K562 (cell line): Measurements from ENCODE around the gene TEX261. TPM values are rescaled to one million over a fixed set of nuclear protein-coding genes. Genes with fewer than 3 reads are reported as not detected.

ENCODE experiments used
- BDP1 ChIP-seq: IDR thresholded peaks from 3 replicates; pipeline ENCODE4 v1.6.1; 2011; ENCODE audit not compliant: insufficient read length, insufficient read depth
- ETV1 ChIP-seq: fragments of 450-650 bp; conservative IDR thresholded peaks from 2 replicates; pipeline ENCODE4 v1.6.1; 2016; ENCODE audit warnings: missing genetic modification characterization, control low read depth, low read depth, missing compliant biosample characterization
- FOXO4 ChIP-seq: fragments of 450-650 bp; formaldehyde crosslinking; IDR thresholded peaks from 2 replicates; pipeline ENCODE4 v1.4.0; 2020; ENCODE audit warnings: mild to moderate bottlenecking, moderate library complexity
- MITF ChIP-seq: IDR thresholded peaks from 2 replicates; pipeline ENCODE4 v1.6.1; 2014; ENCODE audit warnings: antibody characterized with exemption
- POLR2AphosphoS5 ChIP-seq: IDR thresholded peaks from 2 replicates; pipeline ENCODE4 v1.6.1; 2011; ENCODE audit warnings: mild to moderate bottlenecking, low read depth, low read length, moderate library complexity; ENCODE audit not compliant: control insufficient read depth, insufficient read depth
- POLR2G ChIP-seq: fragments of 200-400 bp; formaldehyde crosslinking; IDR thresholded peaks from 2 replicates; pipeline ENCODE4 v1.6.1; 2017; ENCODE audit warnings: low read depth, mild to moderate bottlenecking, antibody characterized with exemption, low read length, moderate library complexity
- POLR3A ChIP-seq: IDR thresholded peaks from 2 replicates; pipeline ENCODE4 v1.6.1; 2011; ENCODE audit warnings: borderline replicate concordance, mild to moderate bottlenecking, moderate library complexity; ENCODE audit not compliant: insufficient read length, insufficient read depth; ENCODE audit errors: extremely low read depth
- PREB ChIP-seq: sonication (generic); formaldehyde crosslinking; IDR thresholded peaks from 2 replicates; pipeline ENCODE4 v1.8.1; 2023; ENCODE audit warnings: mild to moderate bottlenecking, missing genetic modification reagents
- RBM34 ChIP-seq: fragments of 200-400 bp; formaldehyde crosslinking; IDR thresholded peaks from 2 replicates; pipeline ENCODE4 v1.6.1; 2018; ENCODE audit warnings: low read length, borderline replicate concordance; ENCODE audit not compliant: insufficient read depth
- TSC22D4 ChIP-seq: fragments of 450-650 bp; IDR thresholded peaks from 2 replicates; pipeline ENCODE4 v1.6.1; 2016; ENCODE audit warnings: missing genetic modification characterization, missing biosample characterization, control low read depth
- ZC3H8 ChIP-seq: fragments of 450-650 bp; IDR thresholded peaks from 2 replicates; pipeline ENCODE4 v1.6.1; 2017
- polyA plus RNA-seq, 8 experiments: library from polyadenylated mRNA; depleted of rRNA in 4 of 8; stranded (reverse) in 5 of 8; unstranded in 3 of 8; fragments of >200 nt; fragmentation: Nextera tagmentation in 2 of 8; fragmentation: Illumina TruSeq in 1 of 8; extraction: Ambion mirVana in 2 of 8; extraction: Trizol in 1 of 8; gene quantifications; 2 replicates each; pipeline versions ENCODE4 v1.2.1 to v1.2.3, GENCODE V29; 2011 to 2014; ENCODE audit warnings: inconsistent platforms in 1 of 8, missing spikeins in 1 of 8
- total RNA-seq, 7 experiments: library from RNA; depleted of rRNA in 6 of 7; stranded (reverse); fragments of >200 nt in 6 of 7; fragmentation: Illumina TruSeq in 2 of 7; extraction: Trizol in 2 of 7; gene quantifications; 2 replicates each; pipeline versions ENCODE4 v1.2.1 to v1.2.3, GENCODE V29; 2011 to 2021; ENCODE audit warnings: low replicate concordance in 1 of 7
- TF ChIP-seq, protein P1 (sequence below): IDR thresholded peaks from 3 replicates; pipeline ENCODE4 v1.6.1; 2011; ENCODE audit warnings: borderline replicate concordance, mild to moderate bottlenecking; ENCODE audit not compliant: insufficient read length, insufficient read depth

The TEX261 gene
- total and polyA plus RNA-seq, 9 of the 15 experiments (the other 6 are each of a cell fraction or from before 2014, with no cell fraction given): 11.9 to 110 (median 51.9) TPM

- TF ChIP-seq ETV1 (tag) (no peak), ZC3H8 (no peak), PREB (CRISPR knock-in tag) (no peak), POLR3A (no peak), RBM34 (no peak), POLR2AphosphoS5 (no peak), BDP1 (no peak), TSC22D4 (tag) (no peak), FOXO4 (CRISPR knock-in tag) (no peak), POLR2G (no peak), MITF (no peak)
- TF ChIP-seq, protein P1, sequence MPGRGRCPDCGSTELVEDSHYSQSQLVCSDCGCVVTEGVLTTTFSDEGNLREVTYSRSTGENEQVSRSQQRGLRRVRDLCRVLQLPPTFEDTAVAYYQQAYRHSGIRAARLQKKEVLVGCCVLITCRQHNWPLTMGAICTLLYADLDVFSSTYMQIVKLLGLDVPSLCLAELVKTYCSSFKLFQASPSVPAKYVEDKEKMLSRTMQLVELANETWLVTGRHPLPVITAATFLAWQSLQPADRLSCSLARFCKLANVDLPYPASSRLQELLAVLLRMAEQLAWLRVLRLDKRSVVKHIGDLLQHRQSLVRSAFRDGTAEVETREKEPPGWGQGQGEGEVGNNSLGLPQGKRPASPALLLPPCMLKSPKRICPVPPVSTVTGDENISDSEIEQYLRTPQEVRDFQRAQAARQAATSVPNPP: no peak
Observed at GRCh38 chr2:71006323-71006722, 11.7 kb upstream of the TEX261 start (continued).
